HG02588 (cell line): ENCODE data around the gene UFD1.

ENCODE experiments used
- ATAC-seq: cut with Tn5 transposase; IDR thresholded peaks from one replicate; pipeline ENCODE4 v1.9.1; 2021; ENCODE audit warnings: mild to moderate bottlenecking, moderate library complexity; ENCODE audit not compliant: unreplicated experiment

The UFD1 gene, protein sequence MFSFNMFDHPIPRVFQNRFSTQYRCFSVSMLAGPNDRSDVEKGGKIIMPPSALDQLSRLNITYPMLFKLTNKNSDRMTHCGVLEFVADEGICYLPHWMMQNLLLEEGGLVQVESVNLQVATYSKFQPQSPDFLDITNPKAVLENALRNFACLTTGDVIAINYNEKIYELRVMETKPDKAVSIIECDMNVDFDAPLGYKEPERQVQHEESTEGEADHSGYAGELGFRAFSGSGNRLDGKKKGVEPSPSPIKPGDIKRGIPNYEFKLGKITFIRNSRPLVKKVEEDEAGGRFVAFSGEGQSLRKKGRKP

DNA sequence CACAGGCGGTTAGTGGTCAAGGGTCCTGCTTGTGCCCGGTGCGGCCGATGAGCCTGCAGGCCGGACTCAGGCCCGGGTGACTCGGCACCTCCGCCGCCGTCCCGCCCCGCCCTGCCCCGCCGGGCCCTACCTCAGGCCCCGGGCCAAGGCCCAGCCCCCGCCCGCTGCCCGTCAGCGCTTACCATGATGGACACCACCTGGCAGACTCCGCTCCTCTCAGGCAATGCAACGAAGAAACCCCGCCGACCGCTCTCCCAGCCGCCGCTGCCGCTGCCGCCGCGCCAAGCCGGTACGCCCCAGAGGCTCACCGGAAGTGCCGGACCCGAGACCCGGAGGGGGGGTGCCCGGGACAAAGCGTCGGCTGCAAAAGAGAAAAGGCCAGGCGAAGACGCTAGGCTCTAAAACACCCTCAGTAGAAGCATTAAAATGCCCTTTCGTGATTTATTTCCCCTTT, at the start of gene UFD1:
UFD1 (minus strand) TSS at position 293 of the 454 bp plus-strand sequence; CDS start at position 185, 108 bp downstream.
- peak; percentile 42 for ATAC-seq

DNA sequence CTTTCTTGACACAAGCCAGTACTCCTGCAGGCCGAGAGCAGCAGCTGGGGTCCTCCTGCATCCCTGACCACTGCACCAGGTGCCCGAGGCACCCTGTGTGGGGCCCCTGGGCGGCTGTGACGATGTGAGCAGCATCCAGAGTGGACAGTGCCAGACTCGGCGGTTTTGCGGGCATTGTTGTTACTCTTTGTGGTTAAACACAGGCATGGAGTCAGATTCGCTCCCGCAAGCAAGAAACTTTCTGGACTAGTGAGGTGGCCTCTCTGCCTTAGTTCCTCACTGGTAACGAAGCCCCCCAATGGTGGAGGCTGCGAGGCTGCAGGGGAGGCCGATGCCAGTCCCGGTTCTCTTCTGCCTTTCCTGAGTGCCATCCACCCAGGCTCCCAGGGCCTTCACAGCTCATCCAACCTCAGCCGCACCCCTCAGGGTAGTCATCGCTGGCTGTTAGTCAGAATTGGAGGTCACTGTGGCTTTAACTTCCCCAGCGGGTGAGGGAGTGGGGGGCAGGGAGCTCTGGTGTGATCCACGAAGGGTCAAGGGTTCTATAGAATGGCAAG, 48.9 kb upstream of the UFD1 start:
- ATAC-seq = no peak

DNA sequence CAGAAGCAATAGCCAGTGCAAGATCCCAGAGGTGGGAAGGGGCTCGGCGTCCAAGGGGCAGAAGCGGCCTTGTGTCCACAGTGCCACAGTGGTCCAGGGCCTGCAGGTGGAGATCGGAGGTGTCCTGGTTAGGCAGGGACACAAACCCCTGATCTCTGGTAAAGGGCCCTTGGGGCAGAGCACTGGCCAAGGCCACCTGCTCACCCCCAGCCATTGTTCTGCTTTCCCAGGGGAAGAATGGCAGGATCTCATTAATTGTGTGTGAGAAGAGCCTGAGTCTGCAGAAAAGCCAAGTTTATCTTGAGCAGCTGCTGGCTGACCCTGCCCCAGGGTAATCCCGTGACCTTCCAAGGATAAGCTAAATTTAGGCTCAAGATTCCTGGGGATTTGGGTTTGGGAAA, 48.3 kb upstream of the UFD1 start:
- ATAC-seq = no peak

DNA sequence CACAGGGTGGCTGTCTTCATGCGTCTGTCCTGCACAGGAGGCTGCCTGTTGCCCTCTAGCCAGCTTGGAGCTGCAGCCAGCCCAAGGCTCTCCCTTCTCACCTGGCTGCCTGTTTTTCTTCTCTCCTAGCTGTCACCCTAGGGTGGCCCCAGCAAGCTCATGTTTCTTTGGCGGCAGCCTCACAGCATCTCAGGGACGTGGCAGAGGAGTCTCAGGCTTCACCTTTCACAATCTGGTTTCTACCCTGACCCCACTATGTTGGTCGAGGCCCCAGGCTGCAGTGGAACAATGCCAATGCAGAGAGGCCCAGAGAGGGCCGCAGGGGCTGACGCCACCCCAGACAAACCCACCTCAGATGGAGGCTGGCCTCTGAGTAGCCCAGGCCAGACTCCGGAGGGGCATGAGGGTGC, 47.7 kb upstream of the UFD1 start:
- no peak for ATAC-seq

DNA sequence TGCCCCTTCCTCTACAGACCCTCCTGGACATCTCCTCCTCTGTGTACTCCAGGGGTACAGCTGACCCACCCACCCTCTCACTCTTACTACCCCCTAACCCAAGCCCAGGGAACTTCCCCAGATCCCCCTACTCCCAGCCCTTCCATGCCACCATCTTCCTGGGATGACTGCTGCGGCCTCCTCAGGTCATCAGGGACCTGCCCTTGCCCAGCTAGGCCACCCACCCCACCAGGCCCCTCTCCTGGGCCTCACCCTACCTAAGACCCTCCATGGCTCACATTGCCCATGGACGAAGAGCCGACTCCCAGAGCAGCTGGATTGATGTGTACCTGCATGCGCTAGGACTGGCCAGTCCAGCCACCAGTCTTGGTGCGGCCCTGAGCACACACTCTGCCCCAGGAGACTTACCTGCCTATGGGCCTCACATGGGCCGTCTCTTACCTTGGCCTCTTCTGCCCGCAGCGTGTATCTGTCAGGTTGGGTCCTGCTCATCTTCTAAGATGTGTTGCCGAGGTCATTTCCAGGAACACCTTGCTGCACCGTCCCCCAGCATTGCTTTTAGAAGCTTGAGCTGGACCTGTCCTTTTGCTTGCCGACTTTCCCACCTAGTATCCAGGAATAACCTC, 47.2 kb upstream of the UFD1 start:
- no peak for ATAC-seq

DNA sequence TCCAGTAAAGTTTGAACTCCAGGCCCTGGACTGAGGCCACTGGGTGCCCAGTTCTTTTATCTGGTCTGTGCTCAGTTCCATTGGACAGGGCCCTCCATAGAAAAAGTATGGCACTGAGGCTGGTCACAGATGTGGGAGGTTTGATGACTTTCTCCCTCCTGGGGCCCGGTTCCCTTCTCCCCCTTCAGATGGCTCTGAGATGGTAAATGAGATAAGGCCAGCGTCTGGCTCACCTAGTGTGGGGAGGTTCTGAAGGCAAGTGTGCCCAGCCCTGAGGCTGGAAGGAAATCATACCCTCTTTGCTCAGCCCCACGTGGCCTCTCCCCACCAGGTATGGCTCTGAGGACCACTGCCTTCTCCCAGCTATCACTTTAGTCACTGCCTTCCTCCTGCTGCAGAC, 46.7 kb upstream of the UFD1 start:
- no peak for ATAC-seq

DNA sequence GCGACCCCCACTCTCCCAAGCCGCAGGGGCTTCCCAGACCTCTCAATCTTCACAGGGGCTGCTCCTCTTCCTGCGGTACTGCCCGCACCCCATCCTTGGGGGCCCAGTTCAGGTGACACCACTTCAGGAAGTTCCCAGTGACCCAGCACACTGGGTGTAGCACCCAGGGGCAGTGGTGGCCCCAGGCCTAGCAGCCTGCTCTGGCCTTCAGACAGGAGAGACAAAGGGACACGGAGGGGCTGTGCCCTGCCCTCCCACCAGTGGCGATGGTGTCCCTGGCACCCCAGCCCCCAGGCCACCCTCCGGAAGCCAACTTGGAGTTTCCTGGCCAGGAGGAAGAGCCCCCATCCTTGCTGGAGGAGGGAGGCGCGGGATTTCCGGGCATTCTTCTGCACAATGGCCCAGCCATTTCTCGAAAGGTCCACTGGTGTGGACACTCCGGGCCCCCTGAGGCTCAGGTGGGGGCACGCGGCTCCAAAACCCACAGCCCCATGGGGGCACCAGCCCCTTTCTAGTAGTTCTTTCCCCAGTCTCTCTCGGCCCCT, 46.2 kb upstream of the UFD1 start:
- ATAC-seq = no peak

DNA sequence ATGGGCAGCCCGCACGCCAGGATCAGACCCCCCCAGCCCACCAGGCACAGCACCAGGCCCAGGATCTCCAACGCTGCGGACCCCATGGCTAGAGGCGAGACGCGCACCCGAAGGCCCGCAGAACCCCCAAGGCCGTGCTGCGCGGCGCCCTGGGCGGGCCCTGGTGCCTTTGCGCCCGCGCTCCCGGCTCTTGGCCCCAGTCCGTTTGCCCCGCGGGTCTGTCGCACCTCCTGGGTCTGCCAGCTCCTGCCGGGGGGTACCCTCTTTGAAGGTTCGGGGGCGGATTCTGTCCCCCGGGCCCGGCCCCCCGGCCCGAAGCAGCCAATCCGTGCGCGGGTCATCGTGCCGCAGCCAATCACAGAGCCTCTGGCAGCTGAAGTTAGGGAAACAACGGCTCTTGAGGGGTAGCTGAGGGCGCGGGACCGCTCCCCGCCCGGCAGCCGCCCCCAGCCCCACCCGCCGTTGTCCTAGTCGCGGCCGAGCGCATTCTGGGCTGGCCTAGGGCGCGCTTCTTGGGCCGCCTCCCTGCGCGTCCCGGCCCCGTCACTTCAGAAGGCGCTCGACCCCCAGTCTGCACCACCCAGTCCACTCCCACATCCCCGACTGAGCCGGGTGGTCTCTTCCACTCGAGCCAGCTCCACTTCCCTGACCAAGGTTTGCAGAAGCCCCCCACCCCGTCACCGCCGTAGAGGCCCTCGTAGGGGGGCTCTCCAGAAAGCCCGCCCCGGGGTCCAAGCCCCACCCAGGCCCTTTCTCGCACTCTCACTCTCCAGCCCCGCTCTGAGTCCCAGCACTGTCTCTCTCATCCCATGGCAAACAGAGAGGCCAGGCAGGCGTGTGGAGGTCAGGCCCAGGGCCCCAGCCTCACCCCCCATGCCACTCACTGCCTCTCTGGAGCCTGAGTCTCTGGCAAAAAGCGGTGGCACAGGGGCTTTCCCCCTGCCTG, 45.5 kb upstream of the UFD1 start, which contains the start of gene CLDN5:
CLDN5 (minus strand) TSS at position 241 of the 946 bp plus-strand sequence; CDS start at position 86, 155 bp downstream.
- ATAC-seq = no peak

DNA sequence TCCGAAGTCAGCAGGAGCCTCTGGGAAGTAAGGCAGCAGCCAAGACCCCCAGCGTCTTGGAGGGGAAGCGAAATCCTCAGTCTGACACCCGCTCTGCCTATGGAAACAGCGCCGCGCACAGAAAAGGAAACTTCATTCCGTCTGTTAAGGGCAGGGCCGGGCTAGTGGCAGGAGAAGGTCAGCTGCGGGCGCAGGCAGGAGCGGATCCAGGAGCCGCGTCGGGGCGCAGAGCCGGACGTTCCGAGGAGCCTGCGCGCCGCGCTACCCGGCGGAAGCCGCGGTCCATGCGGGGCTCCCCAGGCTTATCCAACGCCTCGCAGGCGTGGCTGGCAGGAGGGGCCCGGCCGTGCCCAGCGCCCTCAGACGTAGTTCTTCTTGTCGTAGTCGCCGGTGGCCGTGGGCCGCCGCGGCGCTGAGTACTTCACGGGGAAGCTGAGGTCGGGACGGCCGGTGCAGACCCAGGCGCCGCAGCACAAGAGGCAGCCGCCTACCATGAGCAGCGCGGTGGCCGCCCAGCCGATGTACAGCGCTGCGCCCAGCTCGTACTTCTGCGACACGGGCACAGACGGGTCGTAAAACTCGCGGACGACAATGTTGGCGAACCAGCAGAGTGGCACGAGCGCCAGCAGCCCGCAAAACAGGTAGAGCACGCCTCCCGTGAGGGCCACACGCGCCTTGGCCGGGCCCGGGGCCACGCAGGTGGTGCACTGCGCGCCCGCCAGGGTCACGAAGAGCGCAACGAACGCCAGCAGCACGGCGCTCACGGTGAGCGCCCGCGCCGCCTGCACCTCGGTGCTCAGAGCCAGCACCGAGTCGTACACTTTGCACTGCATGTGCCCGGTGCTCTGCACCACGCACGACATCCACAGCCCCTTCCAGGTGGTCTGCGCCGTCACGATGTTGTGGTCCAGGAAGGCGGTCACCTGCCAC, 44.5 kb upstream of the UFD1 start:
- ATAC-seq = no peak

DNA sequence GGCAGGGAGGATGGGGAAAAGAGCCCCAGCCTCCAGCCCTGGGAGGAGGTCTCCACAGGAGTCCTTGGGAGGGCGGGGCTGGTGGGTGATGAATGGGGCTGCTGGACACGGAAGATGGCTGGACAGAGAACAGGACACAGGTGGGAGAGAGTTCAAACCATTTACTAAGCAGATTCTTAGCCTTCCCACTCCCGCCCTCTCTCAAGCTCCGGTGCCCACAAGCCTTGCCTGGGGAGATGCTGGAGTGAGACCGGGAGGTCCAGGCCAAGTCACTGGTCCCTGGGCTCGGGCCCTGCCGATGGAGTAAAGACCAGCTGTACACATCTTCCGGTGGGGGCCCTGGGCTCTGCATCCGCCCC, 43.9 kb upstream of the UFD1 start:
- no peak for ATAC-seq

DNA sequence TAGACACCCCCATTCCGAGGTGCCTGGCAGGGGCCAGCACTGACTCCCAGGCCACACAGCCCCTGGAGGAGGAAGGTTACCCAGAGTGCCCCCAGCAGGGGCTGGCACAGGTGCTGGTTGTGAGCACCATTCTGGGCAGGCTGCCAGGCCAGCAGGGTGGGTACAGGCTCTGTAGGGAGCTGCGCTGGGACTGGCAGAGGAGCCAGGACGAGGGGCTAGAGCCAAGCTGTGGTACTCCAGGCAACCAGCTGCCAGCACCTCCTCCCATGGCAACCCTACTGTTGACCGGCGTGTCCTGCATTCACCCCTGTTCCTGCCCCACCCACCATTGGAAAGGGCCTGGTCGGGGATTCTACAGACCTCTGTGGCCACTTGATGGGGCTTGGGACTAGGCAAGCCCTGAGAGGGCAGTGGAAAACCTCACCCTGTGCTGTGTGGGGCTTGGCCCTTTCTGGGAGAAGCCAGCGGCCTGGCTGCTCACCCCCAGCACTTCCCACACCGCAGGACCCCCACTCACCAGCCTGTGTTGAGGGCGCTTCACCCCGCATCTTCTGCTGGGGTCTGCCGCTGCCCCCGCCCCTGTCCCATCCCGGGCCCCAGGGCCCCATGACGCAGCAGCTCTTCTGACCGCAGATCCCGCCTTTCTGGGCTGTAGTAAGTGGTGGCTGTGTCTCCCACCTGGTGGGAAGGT, 43.3 kb upstream of the UFD1 start:
- no peak for ATAC-seq

DNA sequence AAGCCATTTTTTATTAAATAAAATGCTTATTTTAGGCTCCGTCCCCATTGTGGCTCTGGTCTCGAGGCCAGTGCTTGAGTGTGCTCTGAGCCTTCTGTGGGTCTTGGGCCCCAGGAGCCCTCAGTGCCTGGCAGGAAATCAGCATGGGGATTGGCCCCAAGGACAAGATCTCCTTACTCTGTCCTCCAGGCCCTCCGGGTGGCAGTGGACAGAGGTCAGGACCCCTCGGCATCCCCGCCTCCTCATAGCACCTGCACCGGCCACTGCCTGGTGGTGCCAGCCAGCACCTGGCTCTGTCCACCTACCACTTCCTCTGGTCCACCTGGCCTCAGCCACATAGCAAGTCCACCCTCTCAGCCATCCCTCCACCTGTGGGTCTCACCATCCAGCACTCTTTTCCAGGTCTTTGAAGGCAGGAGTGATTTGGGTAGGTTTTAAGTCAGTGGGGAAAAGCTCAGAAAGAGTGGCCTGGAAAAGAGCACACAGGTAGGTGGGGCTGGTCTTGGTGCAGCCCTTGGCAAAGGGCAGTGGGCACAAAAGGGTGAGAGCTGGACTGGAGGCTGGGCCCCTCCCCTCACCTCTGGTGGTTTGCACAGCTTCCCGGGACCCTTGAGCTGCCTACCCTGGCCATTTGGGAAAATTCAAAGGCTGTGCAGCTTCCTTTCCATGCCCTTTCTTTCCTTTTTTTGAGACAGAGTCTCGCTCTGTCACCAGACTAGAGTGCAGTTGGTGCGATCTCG, 41.7 kb upstream of the UFD1 start:
- no peak for ATAC-seq

DNA sequence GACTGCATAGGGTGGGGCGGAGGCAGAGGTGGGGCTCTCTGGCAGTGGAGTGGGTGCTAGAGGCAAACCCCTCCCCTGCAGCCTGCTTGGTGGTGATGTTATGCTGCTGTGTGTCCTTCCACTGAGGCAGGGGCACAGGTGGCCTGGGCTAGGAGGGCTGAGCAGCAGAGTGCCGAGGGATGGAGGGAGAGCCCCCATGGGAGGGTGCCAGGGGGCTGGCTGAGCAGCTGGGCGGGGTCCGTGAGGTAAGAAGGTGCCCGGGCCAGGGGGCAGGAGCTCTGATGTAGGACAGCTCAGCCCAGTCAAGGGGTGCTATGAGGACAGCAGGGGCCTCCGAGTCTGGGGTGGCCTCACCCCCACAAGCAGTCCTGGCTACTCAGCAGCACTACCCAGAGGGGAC, 41.0 kb upstream of the UFD1 start:
- no peak for ATAC-seq

DNA sequence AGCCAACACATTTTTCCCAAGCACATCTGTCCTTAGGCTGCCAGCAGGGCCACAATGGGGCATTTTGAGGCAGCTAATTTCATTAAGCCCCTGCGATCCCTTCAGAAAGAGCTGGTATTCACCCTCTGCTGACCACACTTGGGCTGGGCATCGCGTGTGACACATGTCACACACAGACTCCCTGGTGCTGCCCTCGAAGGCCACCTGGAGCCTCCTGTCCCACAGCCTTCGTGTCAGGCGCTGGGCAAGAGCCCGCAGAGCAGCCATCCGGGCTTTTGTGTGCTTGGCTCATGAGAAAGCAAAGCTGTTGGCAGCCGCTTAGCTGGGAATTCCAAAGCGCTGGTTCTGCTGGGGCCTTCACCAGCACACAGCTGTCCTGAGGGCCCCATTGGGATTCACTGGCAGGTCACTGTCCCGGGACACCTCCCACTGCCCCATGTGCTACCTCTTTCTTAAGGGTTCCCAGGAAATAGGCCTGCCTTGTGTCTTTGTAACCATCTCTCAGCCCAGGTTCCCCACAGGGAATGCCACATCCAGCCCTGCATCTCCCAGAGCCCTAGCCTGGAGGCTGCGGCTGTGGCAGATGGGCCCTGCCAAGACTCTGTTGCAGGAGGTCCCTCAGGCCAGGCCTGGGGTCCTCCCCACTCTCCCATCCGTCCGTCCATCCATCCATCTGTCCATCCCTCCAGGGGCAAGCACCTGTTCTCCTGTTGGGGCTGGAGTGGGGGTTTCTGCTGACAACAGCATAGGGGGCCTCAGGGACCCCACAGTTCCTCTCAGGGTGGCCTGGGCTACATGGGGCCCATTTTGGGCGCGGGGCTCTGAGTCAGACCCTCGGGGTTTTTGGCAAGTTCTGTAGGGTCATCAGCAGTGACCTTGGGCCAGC, 40.3 kb upstream of the UFD1 start:
- no peak for ATAC-seq

DNA sequence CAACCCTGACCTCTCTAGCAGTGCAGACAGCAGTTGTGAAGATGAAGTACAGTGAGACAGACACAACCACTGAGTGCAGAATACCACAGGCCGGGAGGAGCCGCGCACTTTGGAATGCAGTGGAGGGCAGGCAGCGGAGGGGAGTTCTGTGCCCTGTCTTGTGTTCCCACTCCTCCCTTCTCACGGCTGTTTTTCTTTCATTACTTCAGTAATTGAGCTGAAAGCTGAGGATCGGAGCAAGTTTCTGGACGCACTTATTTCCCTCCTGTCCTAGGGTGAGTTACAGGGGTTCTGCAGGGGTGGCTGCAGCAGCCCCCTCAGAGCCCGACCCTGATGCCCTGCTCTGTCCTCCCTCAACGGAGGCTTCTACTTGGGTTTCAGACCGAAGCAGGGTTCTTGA, 39.6 kb upstream of the UFD1 start:
- no peak for ATAC-seq

DNA sequence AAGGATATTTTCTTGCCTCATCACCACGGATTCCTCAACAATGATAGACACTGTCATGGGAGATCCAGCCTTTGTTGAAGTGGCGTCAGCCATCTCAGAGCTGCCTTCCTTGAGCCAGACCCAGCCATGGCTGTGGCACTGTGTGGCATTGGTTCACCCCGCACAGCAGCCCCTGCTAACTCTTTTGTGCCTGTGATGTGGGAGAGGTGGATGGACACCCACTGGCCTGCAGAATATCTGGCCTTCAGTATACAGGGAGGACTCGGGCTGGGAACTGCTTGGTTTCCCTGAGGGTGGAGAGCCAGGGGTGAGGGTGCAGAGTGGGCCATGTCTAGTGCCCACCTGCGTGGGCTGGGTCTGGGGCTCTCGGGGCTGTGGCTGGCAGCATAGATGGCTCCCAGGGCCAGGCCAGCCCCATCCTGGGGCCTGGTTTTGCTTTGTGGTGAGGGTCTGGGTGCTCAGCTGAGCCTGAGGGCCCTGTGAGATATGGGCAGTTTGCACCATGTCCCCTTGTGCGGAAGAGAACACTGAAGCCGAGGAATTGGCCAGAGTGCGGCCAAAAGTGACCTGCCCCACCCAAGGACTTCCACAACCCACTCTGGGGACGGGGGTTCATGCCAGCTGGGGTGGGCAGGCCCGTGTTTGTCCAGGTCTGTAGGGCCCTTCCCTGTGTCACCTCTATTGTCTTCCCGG, 39.1 kb upstream of the UFD1 start:
- no peak for ATAC-seq

DNA sequence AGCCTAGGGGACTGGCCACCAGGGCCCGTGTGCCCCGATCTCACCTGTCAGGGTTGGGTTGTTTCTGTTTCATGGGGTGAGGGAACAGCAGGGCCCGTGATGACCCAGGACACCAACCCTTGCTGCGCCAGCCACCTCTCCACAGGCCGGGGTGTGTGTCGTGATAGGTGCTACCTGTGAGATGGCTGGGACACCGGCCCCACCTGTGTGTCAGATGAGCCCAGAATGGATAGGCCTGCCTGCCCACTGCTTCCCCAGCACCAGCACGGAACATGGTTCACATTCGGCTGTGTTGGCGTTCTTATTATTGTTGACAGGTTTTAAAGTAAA, 38.1 kb upstream of the UFD1 start:
- no peak for ATAC-seq
